ENCODE data around the gene CD82.

- TF ChIP-seq CTCF (IDR thresholded peaks at IDR 0.05), result no peak
- TF ChIP-seq POLR2A (IDR thresholded peaks at IDR 0.05), result no peak
These were observed 54.9 kb downstream of the CD82 start for GRCh38 chr11:44620328-44620725.
